Mesendoderm (in vitro differentiated cells): ENCODE data around the gene ATR.

ENCODE experiments used
- DNase-seq: peaks from one replicate; pipeline ENCODE4 v3.0.0; 2013
- H2AK5ac ChIP-seq: 2 replicates; pipeline ENCODE4 v1.6.1; 2013; ENCODE audit warnings: low read length, inconsistent platforms
- H2BK120ac ChIP-seq: 2 replicates; pipeline ENCODE4 v1.6.1; 2013; ENCODE audit warnings: low read depth, mild to moderate bottlenecking, low read length, moderate library complexity, mixed read lengths
- H2BK15ac ChIP-seq: replicated peaks from 2 replicates; pipeline ENCODE4 v1.6.1; 2013; ENCODE audit warnings: low read depth, mild to moderate bottlenecking, moderate library complexity
- H2BK5ac ChIP-seq: 2 replicates; pipeline ENCODE4 v1.6.1; 2013; ENCODE audit warnings: low read length, inconsistent platforms
- H3K18ac ChIP-seq: 2 replicates; pipeline ENCODE4 v1.6.1; 2013; ENCODE audit warnings: mild to moderate bottlenecking, low read length, mixed read lengths
- H3K23ac ChIP-seq: one replicate; pipeline ENCODE4 v1.6.1; 2013; ENCODE audit warnings: low read length
- H3K27ac ChIP-seq: 2 replicates; pipeline ENCODE4 v1.5.1; 2013; ENCODE audit warnings: low read depth, mild to moderate bottlenecking, inconsistent platforms, low read length, moderate library complexity
- H3K27me3 ChIP-seq: 2 replicates; pipeline ENCODE4 v1.6.1; 2013; ENCODE audit warnings: low read length, control low read depth, mild to moderate bottlenecking, inconsistent platforms; ENCODE audit not compliant: insufficient read depth, poor library complexity
- H3K36me3 ChIP-seq: 2 replicates; pipeline ENCODE4 v1.6.1; 2013; ENCODE audit warnings: low read length, inconsistent platforms; ENCODE audit not compliant: control insufficient read depth, insufficient read depth
- H3K4ac ChIP-seq: one replicate; pipeline ENCODE4 v1.6.1; 2013; ENCODE audit warnings: low read depth, mild to moderate bottlenecking, low read length, moderate library complexity
- H3K4me1 ChIP-seq: 2 replicates; pipeline ENCODE4 v1.6.1; 2013; ENCODE audit warnings: low read depth, low read length, inconsistent platforms; ENCODE audit not compliant: control insufficient read depth
- H3K4me2 ChIP-seq: 2 replicates; pipeline ENCODE4 v1.6.1; 2013; ENCODE audit warnings: low read length
- H3K4me3 ChIP-seq: 2 replicates; pipeline ENCODE4 v1.5.1; 2013; ENCODE audit warnings: mild to moderate bottlenecking, low read length
- H3K56ac ChIP-seq: one replicate; pipeline ENCODE4 v1.6.1; 2013; ENCODE audit warnings: low read length
- H3K79me1 ChIP-seq: 2 replicates; pipeline ENCODE4 v1.6.1; 2013; ENCODE audit warnings: low read length, inconsistent platforms
- H3K79me2 ChIP-seq: 2 replicates; pipeline ENCODE4 v1.6.1; 2013; ENCODE audit warnings: mild to moderate bottlenecking, low read length; ENCODE audit not compliant: control insufficient read depth, insufficient read depth
- H3K9ac ChIP-seq: 2 replicates; pipeline ENCODE4 v1.6.1; 2013; ENCODE audit warnings: low read length, inconsistent platforms
- H4K5ac ChIP-seq: one replicate; pipeline ENCODE4 v1.6.1; 2013; ENCODE audit warnings: low read length
- H4K8ac ChIP-seq: one replicate; pipeline ENCODE4 v1.6.1; 2013; ENCODE audit warnings: low read depth, mild to moderate bottlenecking, control low read depth, low read length, moderate library complexity
- WGBS: extraction: QIAGEN DNeasy Blood & Tissue Kit; methylation state at CpG from one replicate; pipeline ENCODE4 v1.1.7; 2013; ENCODE audit warnings: low lambda C conversion rate, missing lambda C conversion rate; ENCODE audit not compliant: insufficient coverage; ENCODE audit errors: extremely low coverage; 5-methylcytosine and 5-hydroxymethylcytosine counted together

ATR gene

DNA sequence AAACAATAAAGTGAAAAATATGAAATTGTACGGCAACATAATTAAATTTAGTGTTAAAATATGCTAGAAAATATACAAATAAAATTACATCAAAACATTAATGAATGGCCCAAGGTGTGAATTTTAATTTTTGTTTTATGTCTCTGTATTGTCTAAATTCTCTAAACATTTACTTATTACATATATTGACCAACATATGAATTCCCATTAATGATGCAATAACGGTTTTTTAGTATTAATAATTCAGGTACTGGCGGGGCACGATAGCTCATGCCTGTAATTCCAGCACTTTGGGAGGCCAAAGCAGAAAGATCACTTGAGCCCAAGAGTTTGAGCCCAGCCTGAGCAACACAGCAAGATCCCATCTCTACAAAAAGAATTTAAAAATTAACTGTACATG lies 110.1 kb downstream of the ATR start:
- Histone ChIP-seq H2BK5ac (no peak overlapping the region), H4K8ac (no peak overlapping the region), H3K27ac (no peak overlapping the region), H2AK5ac (no peak overlapping the region), H3K4me3 (no peak overlapping the region), H3K4ac (no peak overlapping the region), H4K5ac (no peak overlapping the region), H3K56ac (no peak overlapping the region), H3K23ac (no peak overlapping the region), H3K36me3 (no peaks in the 10 kb centered on the region), H3K4me1 (no peaks in the 10 kb centered on the region), H2BK15ac (no peak overlapping the region), H2BK120ac (no peak overlapping the region), H3K18ac (no peak overlapping the region), H3K79me2 (no peaks in the 10 kb centered on the region), H3K27me3 (no peaks in the 10 kb centered on the region), H3K4me2 (no peak overlapping the region), H3K9ac (no peak overlapping the region), H3K79me1 (no peaks in the 10 kb centered on the region)
- DNase-seq: no peak
- WGBS: no CpG with 5 or more reads among the region's 4 CpGs

DNA sequence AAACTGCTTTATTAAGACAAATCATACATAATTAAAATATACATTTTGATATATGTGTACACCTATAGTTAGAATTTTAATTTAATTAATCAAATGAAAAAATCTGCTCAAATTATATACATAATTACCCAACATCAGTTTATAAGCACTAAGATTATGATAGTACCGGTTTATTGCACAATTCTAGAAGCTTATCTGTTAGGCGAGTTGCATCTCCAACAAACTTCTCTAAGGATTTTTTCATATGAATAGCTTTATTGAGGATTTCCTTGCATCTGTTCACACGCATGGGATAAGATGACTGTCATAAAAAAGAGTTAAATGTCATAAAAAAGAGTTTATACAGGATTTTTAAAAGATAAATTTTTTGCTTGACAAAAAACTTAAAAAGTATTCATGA lies 110.8 kb downstream of the ATR start:
- no peak overlapping the region for H3K4me3 ChIP-seq
- no peak overlapping the region for H3K9ac ChIP-seq
- no peak overlapping the region for H2BK15ac ChIP-seq
- no CpG with 5 or more reads among the region's 3 CpGs for WGBS
- no peak overlapping the region for H3K4me2 ChIP-seq
- H3K18ac ChIP-seq: no peak overlapping the region
- no peak overlapping the region for H2BK5ac ChIP-seq
- H3K79me2 ChIP-seq: no peaks in the 10 kb centered on the region
- no peak overlapping the region for H3K4ac ChIP-seq
- H3K27me3 ChIP-seq: no peaks in the 10 kb centered on the region
- no peak overlapping the region for H3K56ac ChIP-seq
- DNase-seq: no peak
- no peak overlapping the region for H2AK5ac ChIP-seq
- H3K23ac ChIP-seq: no peak overlapping the region
- H4K5ac ChIP-seq: no peak overlapping the region
- H2BK120ac ChIP-seq: no peak overlapping the region
- H4K8ac ChIP-seq: no peak overlapping the region
- no peak overlapping the region for H3K27ac ChIP-seq
- H3K36me3 ChIP-seq: no peaks in the 10 kb centered on the region
- H3K4me1 ChIP-seq: no peaks in the 10 kb centered on the region
- no peaks in the 10 kb centered on the region for H3K79me1 ChIP-seq

GRCh38 chr3:142460689-142461088 lies 117.8 kb downstream of the ATR start:
- H2BK15ac ChIP-seq: no peak overlapping the region
- no peak overlapping the region for H3K4ac ChIP-seq
- WGBS: no CpG with 5 or more reads among the region's 3 CpGs
- H4K5ac ChIP-seq: no peak overlapping the region
- H2AK5ac ChIP-seq: no peak overlapping the region
- no peak overlapping the region for H3K56ac ChIP-seq
- H3K79me2 ChIP-seq: no peaks in the 10 kb centered on the region
- H3K18ac ChIP-seq: no peak overlapping the region
- H3K79me1 ChIP-seq: no peaks in the 10 kb centered on the region
- no peak overlapping the region for H3K23ac ChIP-seq
- H2BK5ac ChIP-seq: no peak overlapping the region
- no peak overlapping the region for H3K4me3 ChIP-seq
- no peaks in the 10 kb centered on the region for H3K4me1 ChIP-seq
- H4K8ac ChIP-seq: no peak overlapping the region
- H2BK120ac ChIP-seq: no peak overlapping the region
- no peaks in the 10 kb centered on the region for H3K36me3 ChIP-seq
- H3K9ac ChIP-seq: no peak overlapping the region
- H3K27me3 ChIP-seq: no peaks in the 10 kb centered on the region
- no peak for DNase-seq
- no peak overlapping the region for H3K27ac ChIP-seq
- H3K4me2 ChIP-seq: no peak overlapping the region

- Histone ChIP-seq H3K27ac (no peak overlapping the region), H2AK5ac (no peak overlapping the region), H3K9ac (no peak overlapping the region), H3K4me3 (no peak overlapping the region), H3K79me1 (no peaks in the 10 kb centered on the region), H3K4ac (no peak overlapping the region), H3K18ac (no peak overlapping the region), H2BK5ac (no peak overlapping the region), H3K4me1 (no peaks in the 10 kb centered on the region), H3K4me2 (no peak overlapping the region), H2BK120ac (no peak overlapping the region), H3K23ac (no peak overlapping the region), H3K27me3 (no peaks in the 10 kb centered on the region), H4K5ac (no peak overlapping the region), H3K79me2 (no peaks in the 10 kb centered on the region), H2BK15ac (no peak overlapping the region), H4K8ac (no peak overlapping the region), H3K36me3 (no peaks in the 10 kb centered on the region), H3K56ac (no peak overlapping the region)
- no CpG with 5 or more reads among the region's 2 CpGs for WGBS
- no peak for DNase-seq
These were observed 118.6 kb downstream of the ATR start for GRCh38 chr3:142459929-142460328.

DNA sequence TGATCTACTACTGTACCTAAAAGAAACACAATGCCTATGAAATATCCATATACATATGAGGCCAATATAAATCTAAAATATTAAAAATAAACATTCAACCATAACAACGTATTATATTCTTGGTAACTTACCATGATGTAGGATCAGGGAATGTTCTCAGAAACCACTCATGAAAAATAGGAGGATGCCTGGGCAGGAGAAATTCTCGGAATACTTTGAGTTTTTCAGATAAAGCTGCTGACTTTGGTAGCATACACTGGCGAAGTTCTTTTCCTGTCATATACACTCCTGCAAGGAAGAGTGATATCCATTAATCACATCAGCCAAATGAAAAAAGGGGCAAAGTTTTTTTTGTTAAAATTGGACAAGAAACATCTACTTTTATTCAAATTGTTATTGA lies 119.4 kb downstream of the ATR start:
- H3K4ac ChIP-seq: no peak overlapping the region
- no peak overlapping the region for H4K8ac ChIP-seq
- no peaks in the 10 kb centered on the region for H3K27me3 ChIP-seq
- no peaks in the 10 kb centered on the region for H3K79me2 ChIP-seq
- no peaks in the 10 kb centered on the region for H3K36me3 ChIP-seq
- no peak overlapping the region for H3K27ac ChIP-seq
- H3K4me2 ChIP-seq: no peak overlapping the region
- H2BK15ac ChIP-seq: no peak overlapping the region
- no peak overlapping the region for H2BK120ac ChIP-seq
- peak; percentile 17 for DNase-seq
- no peak overlapping the region for H3K18ac ChIP-seq
- no peak overlapping the region for H3K4me3 ChIP-seq
- no peaks in the 10 kb centered on the region for H3K4me1 ChIP-seq
- H3K79me1 ChIP-seq: no peaks in the 10 kb centered on the region
- no peak overlapping the region for H3K23ac ChIP-seq
- 100% methylated on average over 1 of the region's 3 CpGs for WGBS
- H4K5ac ChIP-seq: no peak overlapping the region
- H3K9ac ChIP-seq: no peak overlapping the region
- no peak overlapping the region for H2AK5ac ChIP-seq
- no peak overlapping the region for H3K56ac ChIP-seq
- H2BK5ac ChIP-seq: no peak overlapping the region

DNA sequence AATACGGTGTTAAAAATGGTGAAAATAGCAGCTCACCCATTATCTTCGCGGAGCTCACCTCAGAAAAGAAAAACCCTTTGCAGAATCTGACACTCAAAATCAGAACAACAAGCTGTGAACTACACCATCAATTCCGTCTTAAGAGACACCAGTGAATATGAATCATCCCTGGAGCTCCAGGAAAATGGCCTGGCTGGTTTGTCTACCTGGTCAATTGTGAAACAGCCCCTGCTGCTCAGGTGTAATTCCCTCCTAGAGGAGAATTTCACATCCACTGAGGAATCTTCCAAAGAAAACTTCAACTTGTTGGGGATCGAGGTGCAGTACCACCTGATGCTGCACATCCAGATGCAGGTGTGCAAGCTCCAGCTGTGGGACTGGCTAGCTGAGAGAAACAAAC lies 127.7 kb downstream of the ATR start:
- Histone ChIP-seq H3K79me2 (peaks cover 2% of the 10 kb centered on the region), H3K27ac (peak overlapping the region; percentile 11), H3K4me3 (no peak overlapping the region), H3K36me3 (no peaks in the 10 kb centered on the region), H3K23ac (no peak overlapping the region), H2AK5ac (no peak overlapping the region), H3K18ac (no peak overlapping the region), H4K8ac (no peak overlapping the region), H2BK5ac (no peak overlapping the region), H2BK120ac (no peak overlapping the region), H3K56ac (no peak overlapping the region), H3K4me2 (no peak overlapping the region), H3K27me3 (no peaks in the 10 kb centered on the region), H3K4me1 (no peaks in the 10 kb centered on the region), H3K79me1 (peaks cover 4% of the 10 kb centered on the region), H2BK15ac (no peak overlapping the region), H4K5ac (no peak overlapping the region), H3K9ac (no peak overlapping the region), H3K4ac (no peak overlapping the region)
- no CpG with 5 or more reads among the region's 5 CpGs for WGBS
- no peak for DNase-seq
